ENCODE measurements around the gene DAG1. TPM values are rescaled to one million over a fixed set of nuclear protein-coding genes. Genes with fewer than 3 reads are reported as not detected.

DAG1 gene
- total RNA-seq, 1 experiment from 2014 or later = 36.5 TPM

GRCh38 chr3:49434731-49435130 lies 35.3 kb upstream of the DAG1 start:
- no TSS peak for BruUV-seq (replicated peaks)
- POLR2A ChIA-PET (ENCODE audit: low non-redundant PET) = no interaction called here
- Histone ChIP-seq H3K27ac (ENCODE audit: low read depth, low read length, poor library complexity, severe bottlenecking) (no peak overlapping the region), H3K4me3 (ENCODE audit: low read depth, low read length, poor library complexity, severe bottlenecking) (no peak overlapping the region), H3K27me3 (replicated peaks; ENCODE audit: insufficient read depth, low read depth, low read length, poor library complexity) (no peaks in the 10 kb centered on the region), H3K9me3 (ENCODE audit: low read depth, low read length, poor library complexity, severe bottlenecking) (no peaks in the 10 kb centered on the region), H3K36me3 (ENCODE audit: insufficient read depth, low read length, poor library complexity, severe bottlenecking) (no peaks in the 10 kb centered on the region), H3K4me1 (ENCODE audit: insufficient read depth, low read length, poor library complexity, severe bottlenecking) (no peaks in the 10 kb centered on the region)
- intact Hi-C loops (cut with micrococcal nuclease; ENCODE audit: unreplicated experiment) = no loop called here
- TF ChIP-seq CTCF (conservative IDR thresholded peaks at IDR 0.05; ENCODE audit: low read depth, low read length) = no peak
- no peak for TF ChIP-seq EZH2 (IDR thresholded peaks at IDR 0.05; ENCODE audit: borderline replicate concordance, low read depth, low read length, poor library complexity, severe bottlenecking)
- DNase-seq (ENCODE audit: low spot score) = no peak
- CTCF ChIA-PET = no interaction called here

- no peaks in the 10 kb centered on the region for H3K4me1 ChIP-seq (ENCODE audit: insufficient read depth, low read length, poor library complexity, severe bottlenecking)
- CTCF ChIA-PET = no interaction called here
- no peak overlapping the region for H3K27ac ChIP-seq (ENCODE audit: low read depth, low read length, poor library complexity, severe bottlenecking)
- intact Hi-C loops (cut with micrococcal nuclease; ENCODE audit: unreplicated experiment) = loop anchor here (5.0 to 10.0 kb wide), 4 partner anchors 103 to 458 kb away; partner anchors contain the start of genes KLHDC8B and USP4
- DNase-seq (ENCODE audit: low spot score) = no peak
- H3K4me3 ChIP-seq (ENCODE audit: low read depth, low read length, poor library complexity, severe bottlenecking) = no peak overlapping the region
- H3K27me3 ChIP-seq (replicated peaks; ENCODE audit: insufficient read depth, low read depth, low read length, poor library complexity) = no peaks in the 10 kb centered on the region
- no peaks in the 10 kb centered on the region for H3K36me3 ChIP-seq (ENCODE audit: insufficient read depth, low read length, poor library complexity, severe bottlenecking)
- POLR2A ChIA-PET (ENCODE audit: low non-redundant PET) = no interaction called here
- no peak for TF ChIP-seq CTCF (conservative IDR thresholded peaks at IDR 0.05; ENCODE audit: low read depth, low read length)
- TF ChIP-seq EZH2 (IDR thresholded peaks at IDR 0.05; ENCODE audit: borderline replicate concordance, low read depth, low read length, poor library complexity, severe bottlenecking) = no peak
- BruUV-seq (replicated peaks) = no TSS peak
- no peaks in the 10 kb centered on the region for H3K9me3 ChIP-seq (ENCODE audit: low read depth, low read length, poor library complexity, severe bottlenecking)
Measured at GRCh38 chr3:49445391-49445790, 24.7 kb upstream of the DAG1 start.

GRCh38 chr3:49453621-49454020 lies 16.4 kb upstream of the DAG1 start:
- CTCF ChIA-PET = no interaction called here
- POLR2A ChIA-PET (ENCODE audit: low non-redundant PET) = no interaction called here

More at GRCh38 chr3:49453621-49454020, 16.4 kb upstream of the DAG1 start:
- Histone ChIP-seq H3K4me1 (ENCODE audit: insufficient read depth, low read length, poor library complexity, severe bottlenecking) (no peaks in the 10 kb centered on the region), H3K9me3 (ENCODE audit: low read depth, low read length, poor library complexity, severe bottlenecking) (no peaks in the 10 kb centered on the region), H3K27ac (ENCODE audit: low read depth, low read length, poor library complexity, severe bottlenecking) (no peak overlapping the region), H3K27me3 (replicated peaks; ENCODE audit: insufficient read depth, low read depth, low read length, poor library complexity) (no peaks in the 10 kb centered on the region), H3K36me3 (ENCODE audit: insufficient read depth, low read length, poor library complexity, severe bottlenecking) (no peaks in the 10 kb centered on the region), H3K4me3 (ENCODE audit: low read depth, low read length, poor library complexity, severe bottlenecking) (no peak overlapping the region)
- no peak for DNase-seq (ENCODE audit: low spot score)
- intact Hi-C loops (cut with micrococcal nuclease; ENCODE audit: unreplicated experiment) = no loop called here
- no TSS peak for BruUV-seq (replicated peaks)
- TF ChIP-seq EZH2 (IDR thresholded peaks at IDR 0.05; ENCODE audit: borderline replicate concordance, low read depth, low read length, poor library complexity, severe bottlenecking) (no peak), CTCF (conservative IDR thresholded peaks at IDR 0.05; ENCODE audit: low read depth, low read length) (no peak)
